Adipose tissue (tissue), 3 donors: ENCODE measurements around the gene SELENOS. TPM values are rescaled to one million over a fixed set of nuclear protein-coding genes. Genes with fewer than 3 reads are reported as not detected.

Experiments
- H3K27ac ChIP-seq: one replicate; pipeline ENCODE4 v1.5.1; 2013; ENCODE audit warnings: low read depth, low read length
- WGBS, 3 donors: extraction: QIAGEN DNeasy Blood & Tissue Kit; methylation state at CpG; one replicate each; pipeline ENCODE4 v1.1.7; 2013; 5-methylcytosine and 5-hydroxymethylcytosine counted together
- polyA plus RNA-seq, 3 donors: library from polyadenylated mRNA; stranded (reverse); fragments of 200-250 nt; gene quantifications; one replicate each; pipeline ENCODE4 v1.2.3, GENCODE V29; 2013
- donor health status: healthy with polysubstance abuse.
- donor health status: Bipolar disorder and iron deficiency.
- donor health status: healthy.

SELENOS gene, protein sequence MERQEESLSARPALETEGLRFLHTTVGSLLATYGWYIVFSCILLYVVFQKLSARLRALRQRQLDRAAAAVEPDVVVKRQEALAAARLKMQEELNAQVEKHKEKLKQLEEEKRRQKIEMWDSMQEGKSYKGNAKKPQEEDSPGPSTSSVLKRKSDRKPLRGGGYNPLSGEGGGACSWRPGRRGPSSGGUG
- polyA plus RNA-seq = 100 to 1,000 TPM in 2 of 3 donors, 10 to 100 TPM in 1; 56.0 to 109 (median 107) TPM

DNA sequence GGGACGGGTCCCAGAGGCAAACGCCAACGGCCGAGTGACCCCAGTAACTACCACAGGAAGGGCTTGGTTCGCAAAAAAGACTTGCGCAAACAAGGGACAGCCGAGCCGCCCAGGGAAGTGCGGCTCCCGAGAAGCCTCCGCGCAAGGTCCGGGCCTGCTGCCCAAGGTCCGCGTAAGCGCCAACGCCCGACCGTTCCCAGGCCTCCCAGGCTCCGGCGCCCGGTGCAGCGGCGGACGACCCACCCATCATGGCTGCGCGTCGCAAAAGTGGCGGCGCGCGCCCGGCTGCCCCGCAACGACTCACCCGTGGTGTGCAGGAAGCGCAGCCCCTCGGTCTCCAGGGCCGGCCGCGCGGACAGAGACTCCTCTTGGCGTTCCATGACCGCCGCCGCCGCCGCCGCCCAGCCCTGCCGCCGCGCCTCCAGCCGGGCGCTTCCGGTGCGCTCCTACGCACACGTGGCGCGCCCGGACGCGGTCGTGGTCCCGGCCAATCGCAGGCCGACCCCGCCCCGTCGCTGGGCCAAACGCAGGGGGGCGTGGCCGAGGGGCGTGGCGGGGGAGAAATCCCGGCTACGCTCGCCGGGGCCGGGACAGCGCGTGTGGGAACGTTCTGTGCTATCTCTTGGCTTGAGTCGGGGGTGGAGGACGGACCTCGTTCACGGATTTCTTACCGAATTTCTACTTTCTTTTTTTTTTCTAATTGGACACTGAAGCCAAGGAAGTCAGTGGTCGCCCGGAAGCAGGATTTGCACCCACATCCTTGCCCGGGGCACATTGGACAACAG is at the start of gene SELENOS:
TSS of gene SELENOS (minus strand) at position 448 of the 785 bp plus-strand sequence. CDS start at position 380, 68 bp downstream.
- H3K27ac ChIP-seq = no peak within 1 kb of the TSS
- 0% methylated on average over 78 to 91 of the region's 91 CpGs for WGBS, 3 donors

- H3K27ac ChIP-seq = no peak overlapping the region
- WGBS, 3 donors = 79 to 85% (median 83%) methylated on average over 21 of the region's 21 CpGs
Observed at GRCh38 chr15:101326462-101327146, 49.3 kb upstream of the SELENOS start.

- no peak overlapping the region for H3K27ac ChIP-seq
- 86 to 94% (median 89%) methylated on average over 8 of the region's 8 CpGs for WGBS, 3 donors
Observed at GRCh38 chr15:101326026-101326315, 48.7 kb upstream of the SELENOS start.

GRCh38 chr15:101325263-101326025 is 48.2 kb upstream of the SELENOS start:
- H3K27ac ChIP-seq = no peak overlapping the region
- WGBS, 3 donors = 93 to 95% (median 93%) methylated on average over 19 of the region's 19 CpGs

DNA sequence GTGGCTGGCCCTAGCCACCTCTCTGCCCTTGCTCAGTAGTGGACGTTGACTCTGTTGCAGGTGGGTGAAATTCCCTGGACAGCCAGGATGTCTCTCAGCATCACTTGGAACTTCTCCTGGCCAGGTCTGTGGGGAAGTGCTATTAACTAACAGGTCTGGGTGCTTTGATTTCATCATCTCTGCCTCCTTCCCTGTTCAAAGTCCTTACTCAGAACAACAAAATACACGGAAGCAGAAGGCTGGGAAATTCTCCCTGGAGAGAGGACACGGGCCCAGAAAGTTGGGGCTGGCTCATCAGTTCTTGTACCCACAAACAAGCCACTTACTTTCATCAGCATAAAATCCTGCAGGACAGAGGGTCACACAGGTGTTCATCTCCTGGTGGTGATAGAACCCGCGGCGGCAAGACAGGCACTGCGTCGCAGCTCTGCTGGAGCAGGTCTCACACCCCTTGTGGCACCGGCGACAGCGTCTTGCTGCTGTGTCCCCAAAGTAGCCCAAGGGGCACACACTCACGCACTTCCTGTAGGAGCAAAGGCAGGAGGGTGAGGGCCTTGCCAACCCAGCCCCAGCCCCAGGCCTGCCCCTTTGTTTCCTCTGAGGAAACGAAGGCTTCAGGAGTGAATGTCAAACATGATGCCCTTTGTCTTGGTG is 47.4 kb upstream of the SELENOS start:
- H3K27ac ChIP-seq = no peak overlapping the region
- 81 to 85% (median 85%) methylated on average over 13 of the region's 13 CpGs for WGBS, 3 donors

DNA sequence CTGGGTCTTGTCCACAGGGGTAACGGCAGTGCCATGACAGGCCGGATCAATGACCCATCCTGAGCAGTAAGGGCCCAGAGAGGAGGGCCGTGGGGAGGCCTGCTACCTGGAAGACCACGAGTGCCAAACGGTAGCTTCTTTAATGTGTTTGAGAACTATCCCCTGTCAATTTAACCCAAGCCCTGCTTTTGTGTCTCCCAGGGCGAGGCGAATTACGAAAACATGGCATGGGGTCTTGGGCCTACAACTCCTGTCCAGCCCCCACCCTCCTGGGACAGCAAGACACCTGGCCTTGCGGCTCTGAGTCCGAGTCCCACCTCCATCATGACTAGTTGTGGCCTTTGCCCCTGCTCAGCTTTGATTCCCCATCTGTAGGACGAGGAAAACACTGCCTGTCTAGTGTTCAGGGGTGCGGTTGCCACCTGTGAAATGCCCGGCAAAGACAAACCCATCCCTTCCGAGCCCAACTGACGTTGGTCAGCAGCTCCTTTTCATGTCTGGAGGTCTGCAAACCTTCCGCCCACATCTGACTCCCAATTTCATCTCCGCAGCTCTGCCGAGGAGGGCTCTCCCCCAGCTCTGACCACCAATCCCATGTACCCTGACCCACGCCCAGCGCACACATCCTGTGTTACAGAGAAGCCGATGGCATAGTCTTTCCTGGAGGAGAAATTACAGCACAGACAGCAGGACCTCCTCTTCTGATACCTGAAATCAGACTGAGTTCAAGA is 46.7 kb upstream of the SELENOS start:
- 88 to 91% (median 90%) methylated on average over 21 of the region's 21 CpGs for WGBS, 3 donors
- no peak overlapping the region for H3K27ac ChIP-seq

- 87 to 93% (median 88%) methylated on average over 17 of the region's 17 CpGs for WGBS, 3 donors
Observed at GRCh38 chr15:101322854-101323477, 45.7 kb upstream of the SELENOS start.

GRCh38 chr15:101322016-101322695 is 44.9 kb upstream of the SELENOS start:
- no peak overlapping the region for H3K27ac ChIP-seq
- WGBS, 3 donors = 89 to 95% (median 90%) methylated on average over 21 of the region's 21 CpGs

More at GRCh38 chr15:101322854-101323477, 45.7 kb upstream of the SELENOS start:
- no peak overlapping the region for H3K27ac ChIP-seq

GRCh38 chr15:101320501-101321052 is 43.3 kb upstream of the SELENOS start:
- H3K27ac ChIP-seq = no peak overlapping the region
- WGBS, 3 donors = 36 to 58% (median 36%) methylated on average over 21 of the region's 21 CpGs

- no peak overlapping the region for H3K27ac ChIP-seq
- 63 to 72% (median 67%) methylated on average over 7 of the region's 7 CpGs for WGBS, 3 donors
Observed at GRCh38 chr15:101318839-101319238, 41.6 kb upstream of the SELENOS start.

DNA sequence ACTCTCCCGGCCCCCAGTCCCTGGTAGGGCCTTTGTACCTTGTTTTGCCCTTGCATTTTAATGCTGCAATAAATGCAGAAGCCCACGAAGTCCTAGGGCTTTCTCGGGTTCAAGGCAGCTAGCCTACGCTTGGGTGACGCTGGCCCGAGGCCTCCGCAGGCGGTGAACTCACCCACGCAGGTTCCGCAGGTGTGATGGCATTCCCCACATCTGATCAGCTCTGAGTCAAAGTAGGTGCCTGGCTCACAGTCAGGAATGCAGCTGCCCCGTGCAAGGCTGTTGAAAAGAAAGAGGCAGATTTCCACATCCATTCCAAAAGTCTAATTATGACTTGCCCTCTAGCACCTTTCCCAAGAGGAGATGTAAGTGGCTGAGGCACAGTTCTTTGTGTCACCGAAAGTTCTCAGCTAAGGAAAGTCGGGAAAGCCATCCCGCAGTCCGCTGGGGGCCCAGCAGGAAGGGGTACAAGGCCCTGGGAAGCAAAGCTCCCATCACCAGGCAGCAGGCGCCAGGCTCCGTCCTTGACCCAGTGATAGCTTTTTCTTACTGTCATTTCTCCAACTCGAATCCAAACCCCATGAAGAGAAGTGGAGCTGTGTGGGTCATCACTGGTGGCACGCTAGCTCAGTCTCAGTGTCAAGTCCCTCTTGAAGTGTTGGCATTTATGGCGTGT is 41.0 kb upstream of the SELENOS start:
- WGBS, 3 donors = 88 to 92% (median 89%) methylated on average over 20 of the region's 20 CpGs
- H3K27ac ChIP-seq = no peak overlapping the region

DNA sequence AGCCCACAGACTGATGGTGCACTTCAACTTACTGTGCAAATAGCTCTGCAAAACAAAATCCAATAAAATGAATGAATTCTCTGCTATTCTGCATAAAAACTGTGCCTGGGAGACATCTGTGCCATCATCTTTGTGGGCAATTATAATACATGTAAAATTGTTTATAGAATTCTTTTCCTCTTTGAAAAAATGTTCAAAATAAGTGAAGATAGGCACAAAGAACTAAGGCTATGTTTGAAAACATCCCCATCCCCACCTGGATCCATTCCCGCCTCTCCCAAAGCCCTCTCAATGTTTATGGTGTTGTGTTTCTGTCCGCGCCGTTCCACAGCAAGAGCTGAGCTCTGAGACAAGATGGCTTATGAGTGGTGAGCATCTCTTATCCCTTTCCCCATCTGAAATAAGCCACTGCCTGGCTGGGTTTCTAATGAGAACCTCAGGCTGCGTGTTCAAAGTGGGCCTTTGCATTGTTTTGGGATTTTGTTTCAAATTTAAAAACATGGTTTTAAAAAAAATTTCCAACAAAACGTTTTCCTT is 40.1 kb upstream of the SELENOS start:
- WGBS, 3 donors = 84 to 89% (median 86%) methylated on average over 6 of the region's 6 CpGs
- no peak overlapping the region for H3K27ac ChIP-seq

GRCh38 chr15:101316529-101316928 is 39.2 kb upstream of the SELENOS start:
- H3K27ac ChIP-seq = no peak overlapping the region
- 81 to 92% (median 82%) methylated on average over 5 of the region's 5 CpGs for WGBS, 3 donors

DNA sequence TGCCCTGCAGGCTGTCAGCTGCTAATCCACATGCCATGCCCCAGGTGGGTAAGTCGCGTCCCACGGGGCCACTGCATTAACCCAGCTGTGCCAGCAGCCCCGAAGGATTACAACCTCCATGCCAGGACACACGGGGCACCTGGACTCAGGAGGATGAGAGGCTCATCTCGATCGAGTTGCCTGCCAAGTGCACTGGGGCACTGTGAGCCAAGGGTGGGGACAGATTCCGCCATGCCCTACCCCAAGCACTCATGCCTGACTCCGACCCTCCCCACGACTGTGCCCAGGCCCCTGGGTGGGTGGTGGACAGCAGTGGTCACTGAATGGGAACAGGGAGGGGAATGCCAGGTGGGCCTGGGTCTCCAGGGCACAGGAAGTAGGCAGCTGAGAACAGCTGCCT is 38.5 kb upstream of the SELENOS start:
- no peak overlapping the region for H3K27ac ChIP-seq
- WGBS, 3 donors = 88 to 90% (median 89%) methylated on average over 10 of the region's 10 CpGs

- 85 to 87% (median 85%) methylated on average over 17 to 19 of the region's 19 CpGs for WGBS, 3 donors
- H3K27ac ChIP-seq = no peak overlapping the region
Observed at GRCh38 chr15:101314336-101315125, 37.2 kb upstream of the SELENOS start.
